DMS153 (cell line): ENCODE data around the gene BSN.
"Not testable (repeated sequence)": the region's sequence is repeated elsewhere in the genome, so short reads cannot be mapped to it uniquely, and the experiment has no call there.

ENCODE experiments used
- DNase-seq: peaks from one replicate; lab custom pipeline; 2025; lab: John Stamatoyannopoulos, UW

Gene BSN

DNA sequence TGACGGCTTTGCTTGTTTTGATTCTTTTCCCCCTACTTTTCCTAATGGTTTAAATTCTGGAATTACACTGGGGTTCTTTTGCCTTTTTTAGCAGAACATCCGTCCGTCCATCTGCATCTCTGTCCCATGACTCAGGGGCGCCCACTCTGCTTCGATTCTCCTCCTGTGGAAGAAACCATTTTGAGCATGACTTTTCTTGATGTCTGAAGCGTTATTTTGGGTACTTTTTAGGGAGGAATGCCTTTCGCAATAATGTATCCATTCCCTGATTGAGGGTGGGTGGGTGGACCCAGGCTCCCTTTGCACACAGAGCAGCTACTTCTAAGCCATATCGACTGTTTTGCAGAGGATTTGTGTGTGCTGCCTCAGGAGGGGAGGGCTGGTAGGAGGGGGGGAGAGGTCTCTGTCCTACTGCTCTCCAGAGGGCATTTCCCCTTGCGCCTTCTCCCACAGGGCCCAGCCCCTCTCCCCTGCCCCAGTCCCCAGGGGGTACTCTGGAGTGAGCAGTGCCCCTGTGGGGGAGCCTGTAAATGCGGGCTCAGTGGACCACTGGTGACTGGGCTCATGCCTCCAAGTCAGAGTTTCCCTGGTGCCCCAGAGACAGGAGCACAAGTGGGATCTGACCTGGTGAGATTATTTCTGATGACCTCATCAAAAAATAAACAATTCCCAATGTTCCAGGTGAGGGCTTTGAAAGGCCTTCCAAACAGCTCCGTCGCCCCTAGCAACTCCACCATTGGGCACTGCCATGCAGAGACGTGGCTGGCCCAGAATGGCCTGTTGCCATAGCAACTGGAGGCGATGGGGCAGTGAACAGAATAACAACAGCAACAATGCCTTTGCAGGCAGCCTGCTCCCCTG, 19.5 kb upstream of the BSN start:
- DNase-seq, result peak; percentile 80

GRCh38 chr3:49535971-49536874, 18.1 kb upstream of the BSN start:
- DNase-seq, result no peak

DNA sequence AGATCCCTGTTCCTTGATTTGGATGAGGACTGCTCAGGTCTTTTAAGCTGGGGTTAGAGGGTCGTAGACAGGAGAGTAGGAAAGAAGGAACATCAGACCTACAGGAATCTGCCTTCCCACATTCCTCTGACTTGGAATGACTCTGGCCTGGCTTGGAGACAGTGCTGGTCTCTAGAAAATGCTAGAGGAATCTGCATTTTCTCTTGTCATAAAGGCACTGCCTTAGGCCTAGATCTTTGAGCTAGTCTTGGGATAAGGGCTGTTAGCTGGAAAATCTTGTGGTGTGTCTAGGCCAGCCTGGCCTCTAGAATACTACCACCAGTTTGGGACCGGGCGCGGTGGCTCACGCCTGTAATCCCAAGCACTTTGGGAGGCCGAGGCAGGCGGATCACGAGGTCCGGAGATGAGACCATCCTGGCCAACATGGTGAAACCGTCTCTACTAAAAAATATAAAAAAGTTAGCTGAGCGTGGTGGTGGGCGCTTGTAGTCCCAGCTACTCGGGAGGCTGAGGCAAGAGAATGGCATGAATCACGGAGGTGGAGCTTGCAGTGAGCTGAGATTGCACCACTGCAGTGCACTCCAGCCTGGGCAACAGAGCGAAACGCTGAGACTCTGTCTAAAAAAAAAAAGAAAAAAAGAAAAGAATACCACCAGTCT, 17.3 kb upstream of the BSN start:
- DNase-seq, result no peak

GRCh38 chr3:49539659-49540560, 14.4 kb upstream of the BSN start:
- peak; percentile 79 for DNase-seq

DNA sequence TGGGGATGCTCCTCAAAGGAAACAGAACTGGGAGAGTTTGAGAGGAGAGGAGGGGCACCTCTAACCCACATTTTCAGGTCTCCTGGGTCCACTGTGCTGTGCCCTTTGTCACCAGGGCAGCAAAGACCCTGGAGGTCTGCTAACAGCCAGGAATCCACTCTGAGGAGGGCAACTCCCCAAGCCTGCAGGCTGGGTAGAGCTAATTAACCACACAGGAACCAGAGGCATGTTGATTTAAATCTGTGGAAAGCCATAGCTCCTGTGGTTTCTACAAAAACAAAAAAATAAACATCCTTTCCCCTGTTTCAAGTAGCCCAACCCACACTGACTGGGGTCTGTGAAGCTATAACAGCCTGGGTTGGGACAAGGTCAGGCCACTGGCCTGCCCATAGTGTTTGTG, 2.2 kb upstream of the BSN start:
- no peak for DNase-seq

GRCh38 chr3:49553324-49553691, 969 bp upstream of the BSN start:
- DNase-seq, result no peak

GRCh38 chr3:49554633-49555265, 472 bp downstream of the BSN start:
- no peak for DNase-seq

GRCh38 chr3:49556500-49557275, 2.4 kb downstream of the BSN start:
- DNase-seq, result no peak

- DNase-seq, result no peak
These were observed 8.8 kb downstream of the BSN start for GRCh38 chr3:49563040-49563578.

DNA sequence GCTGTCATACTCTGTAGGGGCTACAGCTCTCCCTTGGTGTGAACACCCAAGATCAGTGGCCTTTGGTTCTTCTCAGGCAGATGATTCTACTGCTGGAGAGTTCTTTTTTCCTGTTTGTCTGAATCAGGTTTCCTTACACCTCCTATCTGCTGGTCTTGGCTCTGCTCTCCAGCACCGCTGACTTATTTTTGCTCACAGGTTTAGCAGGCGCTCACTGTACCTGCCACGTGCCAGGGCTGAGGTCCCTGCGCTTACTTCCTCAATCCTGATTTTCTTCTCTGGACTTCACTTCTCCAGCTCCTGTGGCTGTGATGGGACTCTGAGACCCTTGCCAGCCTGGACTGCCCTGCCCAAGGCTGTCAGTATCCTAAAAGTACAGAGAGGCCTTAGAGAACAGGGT, 9.5 kb downstream of the BSN start:
- DNase-seq, result no peak

GRCh38 chr3:49566312-49566711, 12.0 kb downstream of the BSN start:
- DNase-seq, result no peak

GRCh38 chr3:49567406-49567805, 13.1 kb downstream of the BSN start:
- no peak for DNase-seq

- no peak for DNase-seq
These were observed 14.7 kb downstream of the BSN start for GRCh38 chr3:49568965-49569364.

DNA sequence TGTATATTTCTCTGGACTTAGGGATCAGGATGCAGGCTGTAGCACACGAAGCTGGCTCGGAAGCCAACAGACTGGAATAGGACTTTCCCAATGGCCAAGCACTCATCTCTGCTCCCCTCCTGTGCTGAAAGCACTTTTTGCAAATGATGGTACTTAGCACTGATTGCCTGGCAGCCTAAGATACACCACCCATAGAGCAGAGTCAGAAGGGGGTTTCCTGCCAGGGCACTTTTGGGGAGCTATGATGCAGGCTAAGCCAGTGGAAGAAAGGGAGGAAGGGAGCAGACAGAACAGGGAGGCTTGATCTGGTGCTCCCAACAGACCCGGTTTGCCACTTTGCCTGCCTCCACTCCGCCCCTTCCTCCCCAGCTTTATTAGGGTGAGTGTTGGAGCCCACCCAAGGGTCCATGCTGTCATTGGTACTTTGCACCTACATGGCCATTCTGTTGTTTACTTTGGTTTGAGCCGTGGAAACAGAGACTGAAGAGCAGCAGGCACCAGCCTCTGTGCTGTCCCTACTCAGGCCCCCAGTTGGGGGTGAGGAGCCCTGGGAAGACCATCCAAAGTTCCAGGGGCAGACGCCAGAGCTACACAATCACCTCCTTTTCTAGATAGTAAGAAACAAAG, 15.9 kb downstream of the BSN start:
- no peak for DNase-seq

- no peak for DNase-seq
These were observed 27.9 kb downstream of the BSN start for GRCh38 chr3:49582177-49582576.

- not testable (repeated sequence) for DNase-seq
These were observed 31.0 kb downstream of the BSN start for GRCh38 chr3:49585261-49585755.

DNA sequence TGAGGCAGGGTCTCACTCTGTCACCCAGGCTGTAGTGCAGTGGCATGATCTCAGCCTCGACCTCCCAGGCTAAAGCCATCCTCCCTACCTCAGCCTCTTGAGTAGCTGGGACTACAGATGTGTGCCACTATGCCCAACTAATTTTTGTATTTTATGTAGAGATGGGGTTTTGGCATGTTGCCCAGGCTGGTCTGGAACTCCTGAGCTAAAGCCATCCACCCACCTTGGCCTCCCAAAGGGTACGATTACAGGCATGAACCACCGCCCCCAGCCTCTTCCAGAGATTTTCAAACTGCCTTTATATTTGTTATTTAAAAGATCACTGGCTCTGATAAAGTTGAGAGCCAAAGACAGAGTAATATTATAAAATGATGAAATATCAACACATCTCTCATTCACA, 37.3 kb downstream of the BSN start:
- no peak for DNase-seq

DNA sequence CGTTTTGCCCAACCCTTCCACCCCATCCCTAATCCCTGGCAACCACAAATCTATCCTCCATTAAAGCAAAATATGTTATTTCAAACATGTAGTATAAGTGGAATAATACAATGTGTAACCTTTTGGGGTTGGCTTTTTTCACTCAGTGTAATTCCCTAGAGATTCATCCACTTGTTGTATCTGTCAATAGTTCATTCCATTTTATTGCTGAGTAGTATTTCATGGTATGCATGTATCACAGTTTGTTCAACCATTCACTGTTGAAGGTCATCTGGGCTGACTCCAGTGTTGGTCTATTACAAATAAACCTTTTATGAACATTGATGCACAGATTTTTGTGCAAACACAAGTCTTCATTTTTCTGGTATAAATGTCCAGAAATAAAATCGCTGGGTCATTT, 38.8 kb downstream of the BSN start:
- DNase-seq, result no peak

- no peak for DNase-seq
These were observed 46.5 kb downstream of the BSN start for GRCh38 chr3:49600781-49601180.
